Body of pancreas (tissue), 4 donors: Measurements from ENCODE around the gene ABHD17A.

Experiments used
- CTCF ChIP-seq, 7 experiments: fragments of 450-650 bp in 4 of 7; fragments of 200-600 bp in 3 of 7; sonication (generic) in 3 of 7; IDR thresholded peaks; one replicate each; pipeline ENCODE4 v1.5.1; 2016 to 2019; ENCODE audit warnings: antibody characterized with exemption in 7 of 7
- POLR2A ChIP-seq, 3 donors: fragments of 450-650 bp; IDR thresholded peaks; one replicate each; pipeline ENCODE4 v1.6.1; 2016; ENCODE audit warnings: antibody characterized with exemption in 3 of 3, mild to moderate bottlenecking in 2 of 3

- no peak for TF ChIP-seq CTCF (IDR thresholded peaks at IDR 0.05)
- no peak for TF ChIP-seq POLR2A (IDR thresholded peaks at IDR 0.05)
Observed at GRCh38 chr19:1923319-1923718, 38.0 kb upstream of the ABHD17A start.
